Choroid plexus epithelial cell (primary cell): Measurements from ENCODE around the gene NMB.
A peak's percentile ranks its signal among the peaks of the same experiment; 100 is the strongest.

Source experiments
- DNase-seq: peaks from one replicate; pipeline ENCODE4 v3.0.0-alpha.2; 2010; ENCODE audit warnings: low read depth
- H3K4me3 ChIP-seq: 2 replicates; pipeline ENCODE4 v1.5.1; 2011; ENCODE audit warnings: low read depth, mild to moderate bottlenecking, control low read depth, low read length, moderate library complexity
- TF ChIP-seq, protein P1 (sequence below): conservative IDR thresholded peaks from 2 replicates; pipeline ENCODE4 v1.5.1; 2011; ENCODE audit warnings: low read depth, mild to moderate bottlenecking, control low read depth, inconsistent platforms, low read length, moderate library complexity

NMB gene

DNA sequence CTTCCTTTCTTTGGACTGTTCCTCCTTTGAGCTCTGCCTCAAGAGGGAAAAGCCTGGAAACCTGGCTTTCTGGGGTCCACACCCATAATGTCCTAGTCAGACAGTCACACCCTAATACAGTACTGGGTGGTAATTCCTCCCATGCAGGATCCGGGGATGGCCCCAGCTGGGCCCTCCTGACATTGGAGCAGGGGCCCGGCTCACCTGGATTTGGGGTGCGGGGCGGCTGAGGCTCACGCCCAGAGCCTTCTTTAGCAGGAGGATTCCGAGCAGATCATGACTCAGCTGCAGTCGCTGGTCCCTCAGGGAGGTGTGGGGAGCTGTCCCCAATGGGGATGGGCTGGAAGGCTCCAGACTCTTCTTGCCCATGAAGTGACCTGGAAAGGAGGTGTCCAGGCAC, 1.0 kb downstream of the NMB start:
- no peak overlapping the region for H3K4me3 ChIP-seq
- no peak for DNase-seq
- TF ChIP-seq, protein P1, sequence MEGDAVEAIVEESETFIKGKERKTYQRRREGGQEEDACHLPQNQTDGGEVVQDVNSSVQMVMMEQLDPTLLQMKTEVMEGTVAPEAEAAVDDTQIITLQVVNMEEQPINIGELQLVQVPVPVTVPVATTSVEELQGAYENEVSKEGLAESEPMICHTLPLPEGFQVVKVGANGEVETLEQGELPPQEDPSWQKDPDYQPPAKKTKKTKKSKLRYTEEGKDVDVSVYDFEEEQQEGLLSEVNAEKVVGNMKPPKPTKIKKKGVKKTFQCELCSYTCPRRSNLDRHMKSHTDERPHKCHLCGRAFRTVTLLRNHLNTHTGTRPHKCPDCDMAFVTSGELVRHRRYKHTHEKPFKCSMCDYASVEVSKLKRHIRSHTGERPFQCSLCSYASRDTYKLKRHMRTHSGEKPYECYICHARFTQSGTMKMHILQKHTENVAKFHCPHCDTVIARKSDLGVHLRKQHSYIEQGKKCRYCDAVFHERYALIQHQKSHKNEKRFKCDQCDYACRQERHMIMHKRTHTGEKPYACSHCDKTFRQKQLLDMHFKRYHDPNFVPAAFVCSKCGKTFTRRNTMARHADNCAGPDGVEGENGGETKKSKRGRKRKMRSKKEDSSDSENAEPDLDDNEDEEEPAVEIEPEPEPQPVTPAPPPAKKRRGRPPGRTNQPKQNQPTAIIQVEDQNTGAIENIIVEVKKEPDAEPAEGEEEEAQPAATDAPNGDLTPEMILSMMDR: no peak

DNA sequence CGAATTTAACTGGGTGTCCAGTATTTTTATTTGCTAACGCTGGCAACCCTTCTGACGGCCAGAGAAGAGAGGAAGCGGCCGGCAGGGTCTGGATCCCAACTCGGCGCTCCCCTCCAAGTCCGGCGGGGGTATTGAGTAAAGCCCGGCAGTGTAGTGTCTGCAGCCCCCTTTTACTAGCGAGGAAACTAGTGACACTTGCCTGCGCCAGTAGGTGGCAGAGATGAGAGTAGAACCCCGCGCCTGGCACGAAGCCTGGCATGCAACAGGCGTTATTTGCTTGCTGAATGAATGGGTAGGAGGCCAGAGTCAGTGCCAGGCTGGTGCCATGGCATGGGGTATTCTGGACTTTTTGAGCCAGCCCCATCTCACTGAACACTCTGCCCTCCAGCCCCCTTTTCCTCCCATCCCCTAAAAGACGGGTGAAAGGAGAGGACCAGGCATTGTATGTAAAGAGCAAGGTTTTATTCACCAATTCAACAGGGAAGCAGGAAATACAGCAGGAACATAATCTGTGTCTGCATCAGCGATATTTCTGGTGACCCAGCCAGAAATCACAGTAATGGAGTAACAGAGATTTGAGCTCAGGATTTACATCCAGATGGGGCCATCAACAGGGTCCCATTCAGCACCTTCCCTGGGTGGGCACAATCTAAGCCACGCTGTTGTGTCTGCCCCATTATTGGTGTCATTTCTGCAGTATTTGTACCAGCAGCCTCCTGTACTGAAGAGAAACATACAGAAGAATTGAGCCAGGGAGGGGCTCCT, 3.1 kb downstream of the NMB start:
- peak; percentile 88 for DNase-seq
- TF ChIP-seq, protein P1: peak; percentile 84
- H3K4me3 ChIP-seq: peak overlapping the region; percentile 99

DNA sequence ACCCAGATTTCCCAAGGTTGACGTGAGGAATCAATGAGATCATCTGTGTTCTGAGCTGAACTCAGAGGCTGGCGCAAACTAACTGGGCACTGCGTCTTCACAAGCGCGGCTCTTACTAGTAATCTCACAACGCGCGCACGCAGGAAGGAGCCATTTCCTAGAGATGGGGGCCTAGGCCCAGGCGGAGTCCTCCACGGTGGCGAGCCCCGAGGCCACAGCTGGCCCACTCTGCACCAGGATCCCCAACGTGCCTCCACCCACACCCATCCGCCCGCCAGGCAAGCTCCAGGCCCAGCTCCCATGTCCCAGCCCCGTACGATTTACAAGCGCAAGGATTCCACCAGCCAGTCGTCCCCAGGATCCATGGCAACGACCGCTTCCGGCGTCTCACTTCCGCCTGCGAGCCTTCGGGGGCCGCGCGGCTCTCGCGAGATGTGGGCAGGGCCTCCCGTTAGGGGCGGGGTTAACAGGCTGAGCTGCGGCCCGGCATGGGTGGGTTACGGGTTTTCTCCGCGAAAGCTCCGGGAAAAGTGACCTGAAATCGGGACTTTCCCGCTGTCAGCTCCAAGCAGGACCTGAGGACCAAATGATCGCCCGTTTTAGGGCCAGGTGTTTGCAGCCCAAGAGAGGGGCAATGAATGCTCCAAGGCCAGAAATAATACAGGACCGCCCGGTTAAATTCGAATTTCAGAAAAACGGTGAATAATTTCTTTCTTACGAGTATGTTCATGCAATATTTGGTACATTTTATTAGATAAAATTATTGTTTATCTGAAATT, 3.9 kb downstream of the NMB start, which contains the start of gene WDR73:
WDR73 (minus strand) TSS at position 374 of the 779 bp plus-strand sequence; CDS start at position 365, 9 bp downstream.
- peak within 1 kb of the TSS; percentile 99 for H3K4me3 ChIP-seq
- DNase-seq: peak; percentile 95
- TF ChIP-seq, protein P1: peak; percentile 3

DNA sequence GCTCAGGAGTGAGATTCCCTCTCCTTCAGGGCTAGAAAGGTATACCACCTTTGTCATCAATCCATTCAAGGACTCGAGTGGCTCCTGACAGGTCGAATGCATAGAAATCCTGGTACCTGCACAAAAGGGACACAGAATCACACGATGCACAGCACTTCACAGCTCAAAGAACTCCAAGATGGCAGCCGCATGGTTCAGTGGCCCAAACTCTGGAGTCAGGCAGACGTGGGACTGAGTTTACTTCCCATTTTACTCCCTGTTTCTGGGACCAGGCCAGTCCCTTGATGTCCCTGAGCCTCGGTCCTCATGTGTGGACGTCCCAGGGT, 4.5 kb downstream of the NMB start:
- H3K4me3 ChIP-seq: peak overlapping the region; percentile 99
- TF ChIP-seq, protein P1: no peak
- DNase-seq: no peak

DNA sequence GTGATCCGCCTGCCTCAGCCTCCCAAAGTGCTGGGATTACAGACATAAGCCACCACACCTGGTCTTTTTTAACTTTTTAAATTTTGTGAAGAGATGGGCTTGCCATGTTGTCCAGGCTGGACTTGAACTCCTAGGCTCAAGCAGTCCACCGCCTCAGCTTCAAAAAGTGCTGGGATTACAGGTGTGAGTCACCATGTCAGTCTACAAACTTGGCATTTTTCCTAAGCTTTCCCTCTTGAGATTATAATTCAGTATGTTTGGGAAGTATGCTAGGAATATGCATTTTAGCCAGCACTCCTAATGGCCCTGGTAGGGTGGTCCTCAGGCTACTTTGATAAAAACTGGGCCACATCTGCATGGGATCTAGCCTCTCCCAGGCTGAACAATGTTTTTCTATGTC, 8.3 kb downstream of the NMB start:
- TF ChIP-seq, protein P1: no peak
- peak; percentile 25 for DNase-seq
- no peak overlapping the region for H3K4me3 ChIP-seq

DNA sequence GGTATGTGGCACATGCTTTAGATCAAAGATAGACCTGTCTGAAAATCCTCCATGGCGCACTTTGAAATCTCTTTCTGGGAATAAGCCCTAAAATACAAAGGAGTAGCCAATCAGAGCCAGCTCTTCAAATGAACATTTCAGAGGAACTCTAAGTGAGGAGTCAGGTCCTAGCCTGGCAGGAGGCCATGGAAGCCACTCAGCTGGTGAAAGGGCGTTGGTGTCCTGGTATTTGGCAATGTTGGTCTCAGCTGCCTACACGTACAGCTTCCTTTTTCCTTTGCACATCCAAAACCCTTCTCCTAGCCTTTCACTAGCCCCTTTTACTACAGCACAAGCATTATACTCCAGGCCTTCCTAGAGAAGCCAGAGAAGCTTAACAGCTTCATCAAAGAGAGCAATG, 9.5 kb downstream of the NMB start:
- DNase-seq: no peak
- TF ChIP-seq, protein P1: no peak
- H3K4me3 ChIP-seq: no peak overlapping the region

DNA sequence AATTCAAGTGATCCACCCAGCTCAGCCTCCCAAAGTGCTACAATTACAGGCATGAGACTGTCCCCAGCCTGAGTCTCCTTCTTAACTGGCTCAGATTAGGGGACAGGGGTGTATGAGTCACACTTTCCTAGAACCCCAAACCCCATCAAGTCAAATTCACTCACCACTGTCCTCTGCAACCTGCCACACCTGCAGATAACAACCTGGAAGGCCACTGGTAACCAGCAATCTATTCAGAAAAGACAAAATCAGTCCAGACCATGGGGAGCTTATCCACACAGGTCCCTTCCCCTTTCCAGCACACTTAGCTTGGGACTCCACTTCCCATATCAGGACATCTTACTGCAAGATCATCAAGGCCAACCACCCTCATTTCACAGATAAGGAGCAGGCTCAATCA, 10.3 kb downstream of the NMB start:
- H3K4me3 ChIP-seq: no peak overlapping the region
- no peak for DNase-seq
- TF ChIP-seq, protein P1: no peak
